SH-SY5Y (cell line): ENCODE measurements around the gene BST1.

Source experiments
- GATA2 ChIP-seq: IDR thresholded peaks from 2 replicates; pipeline ENCODE4 v1.6.1; 2011; ENCODE audit warnings: mild to moderate bottlenecking, low read depth, low read length
- GATA3 ChIP-seq: IDR thresholded peaks from 2 replicates; pipeline ENCODE4 v1.6.1; 2011; ENCODE audit warnings: low read depth, mild to moderate bottlenecking, low read length, moderate library complexity

DNA sequence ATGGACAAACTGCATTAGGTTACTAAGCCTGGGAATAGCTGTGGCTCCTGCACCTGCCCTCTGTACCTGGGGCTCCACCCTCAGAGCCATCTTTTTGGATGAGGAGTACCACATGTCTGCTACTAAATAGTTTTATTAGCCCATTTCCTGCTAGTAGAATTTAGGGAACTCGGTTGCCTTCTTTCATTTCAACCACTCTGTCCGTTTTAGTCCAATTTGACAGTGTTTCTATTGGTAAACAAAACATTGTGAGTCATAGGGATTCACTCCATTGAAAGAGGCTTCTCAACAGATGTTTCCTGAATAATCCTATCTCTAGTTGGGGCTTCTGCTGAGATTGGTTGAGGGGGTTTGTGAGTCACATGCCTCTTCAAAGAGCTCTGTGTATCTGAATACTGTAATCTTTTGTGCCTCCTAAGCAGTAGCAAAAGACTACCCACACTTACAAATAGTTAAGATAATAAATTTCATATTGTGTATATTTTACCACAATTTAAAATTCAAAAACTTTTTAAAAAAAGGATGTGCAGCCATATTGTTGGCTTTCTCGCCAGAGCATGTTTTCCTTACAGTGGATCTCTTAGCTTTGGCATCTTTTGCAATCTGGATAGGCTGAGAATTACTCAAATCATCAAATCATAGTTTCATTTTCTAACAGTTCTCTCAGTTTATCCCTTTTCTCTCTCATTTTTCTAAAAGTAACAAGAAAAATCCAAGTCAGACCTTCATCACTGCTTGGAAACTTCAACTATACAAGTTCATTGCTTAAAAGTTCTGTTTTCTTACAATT is 11.3 kb upstream of the BST1 start:
- TF ChIP-seq GATA3 (no peak), GATA2 (no peak)
